ENCODE results near the gene MARCHF11. TPM values are rescaled to one million over a fixed set of nuclear protein-coding genes. Genes with fewer than 3 reads are reported as not detected.

The MARCHF11 gene
- total RNA-seq, 4 donors from 2014 or later: not detected

GRCh38 chr5:16061163-16061562, 118.4 kb downstream of the MARCHF11 start:
- 67 to 75% methylated on average over 1 to 3 of the region's 3 CpGs for WGBS, 2 donors (ENCODE audit: low coverage in 1 of 2)
- Histone ChIP-seq H3K9me3 (no peaks in the 10 kb centered on the region), H3K4me3 (no peak overlapping the region), H3K27me3 (no peaks in the 10 kb centered on the region), H3K36me3 (no peaks in the 10 kb centered on the region), H3K27ac (no peak overlapping the region), H3K4me1 (no peaks in the 10 kb centered on the region)
- no peak for DNase-seq
- TF ChIP-seq CTCF (IDR thresholded peaks at IDR 0.05): no peak
- intact Hi-C loops (cut with DNase I; ENCODE audit: low total_unique reads): no loop called here
- in situ Hi-C loops (cut with MboI; ENCODE audit: low pct_ligation_motif_present in 1 of 4, low pct_unique_long_range_greater_than_20kb in 1 of 4, low sequenced_read_pairs in 3 of 4): no loop called here

- no peak for DNase-seq
- Histone ChIP-seq H3K4me1 (no peaks in the 10 kb centered on the region), H3K9me3 (no peaks in the 10 kb centered on the region), H3K27ac (no peak overlapping the region), H3K4me3 (no peak overlapping the region), H3K27me3 (no peaks in the 10 kb centered on the region), H3K36me3 (no peaks in the 10 kb centered on the region)
- intact Hi-C loops (cut with DNase I; ENCODE audit: low total_unique reads): no loop called here
- 42% methylated on average over 1 of the region's 1 CpG; no CpG with 5 or more reads in 1 of the 2 donors for WGBS, 2 donors (ENCODE audit: low coverage in 1 of 2)
- no peak for TF ChIP-seq POLR2AphosphoS5 (IDR thresholded peaks at IDR 0.05)
- no peak for TF ChIP-seq EP300 (IDR thresholded peaks at IDR 0.05; ENCODE audit: low read depth)
- TF ChIP-seq CTCF (IDR thresholded peaks at IDR 0.05): no peak
- in situ Hi-C loops (cut with MboI; ENCODE audit: low pct_ligation_motif_present in 1 of 4, low pct_unique_long_range_greater_than_20kb in 1 of 4, low sequenced_read_pairs in 3 of 4): no loop called here
These were observed 122.3 kb downstream of the MARCHF11 start for GRCh38 chr5:16057277-16057676.

- in situ Hi-C loops (cut with MboI; ENCODE audit: low pct_ligation_motif_present in 1 of 4, low pct_unique_long_range_greater_than_20kb in 1 of 4, low sequenced_read_pairs in 3 of 4): no loop called here
- H3K27ac ChIP-seq: no peak overlapping the region
- TF ChIP-seq CTCF (IDR thresholded peaks at IDR 0.05) (no peak), POLR2A (IDR thresholded peaks at IDR 0.05) (no peak), POLR2AphosphoS5 (IDR thresholded peaks at IDR 0.05) (no peak), EP300 (IDR thresholded peaks at IDR 0.05; ENCODE audit: low read depth) (no peak)
- DNase-seq: no peak
- no peaks in the 10 kb centered on the region for H3K4me1 ChIP-seq
- no peaks in the 10 kb centered on the region for H3K27me3 ChIP-seq
- H3K4me3 ChIP-seq: no peak overlapping the region
- WGBS, 2 donors (ENCODE audit: low coverage in 1 of 2): 55 to 78% methylated on average over 1 to 3 of the region's 3 CpGs
- no peaks in the 10 kb centered on the region for H3K36me3 ChIP-seq
- no peaks in the 10 kb centered on the region for H3K9me3 ChIP-seq
- intact Hi-C loops (cut with DNase I; ENCODE audit: low total_unique reads): no loop called here
These were observed 128.3 kb downstream of the MARCHF11 start for GRCh38 chr5:16051246-16051755.

- H3K4me3 ChIP-seq: no peak overlapping the region
- H3K27me3 ChIP-seq: no peaks in the 10 kb centered on the region
- in situ Hi-C loops (cut with MboI; ENCODE audit: low pct_ligation_motif_present in 1 of 4, low pct_unique_long_range_greater_than_20kb in 1 of 4, low sequenced_read_pairs in 3 of 4): no loop called here
- H3K9me3 ChIP-seq: no peaks in the 10 kb centered on the region
- no peak for DNase-seq
- 50% methylated on average over 1 of the region's 1 CpG for WGBS, 2 donors (ENCODE audit: low coverage in 1 of 2)
- TF ChIP-seq CTCF (IDR thresholded peaks at IDR 0.05) (no peak), EP300 (IDR thresholded peaks at IDR 0.05; ENCODE audit: low read depth) (no peak), POLR2A (IDR thresholded peaks at IDR 0.05) (no peak), POLR2AphosphoS5 (IDR thresholded peaks at IDR 0.05) (no peak)
- intact Hi-C loops (cut with DNase I; ENCODE audit: low total_unique reads): no loop called here
- H3K4me1 ChIP-seq: no peaks in the 10 kb centered on the region
- H3K36me3 ChIP-seq: no peaks in the 10 kb centered on the region
- H3K27ac ChIP-seq: no peak overlapping the region
These were observed 129.2 kb downstream of the MARCHF11 start for GRCh38 chr5:16050414-16050813.

All from transverse colon (tissue), 4 donors.